ENCODE data around the gene MAP2K7.

GRCh38 chr19:7873304-7874075 lies 30.2 kb upstream of the MAP2K7 start:
- TF ChIP-seq CTCF (conservative IDR thresholded peaks at IDR 0.05) (no peak), ZFX (IDR thresholded peaks at IDR 0.05) (no peak)
